GM08714 (cell line): Measurements from ENCODE around the gene PRPF31.
"Not testable (repeated sequence)": the region's sequence is repeated elsewhere in the genome, so short reads cannot be mapped to it uniquely, and the experiment has no call there.

Experiments
- H3K4me3 ChIP-seq: fragments of 200-500 bp; sonication (Bioruptor generic); 2 replicates; pipeline ENCODE4 v1.5.1; 2014; ENCODE audit warnings: mild to moderate bottlenecking, low read length, inconsistent platforms
- ZNF274 ChIP-seq: IDR thresholded peaks from 2 replicates; pipeline ENCODE4 v1.6.1; 2012; ENCODE audit warnings: mild to moderate bottlenecking, low read depth, low read length

The PRPF31 gene, protein sequence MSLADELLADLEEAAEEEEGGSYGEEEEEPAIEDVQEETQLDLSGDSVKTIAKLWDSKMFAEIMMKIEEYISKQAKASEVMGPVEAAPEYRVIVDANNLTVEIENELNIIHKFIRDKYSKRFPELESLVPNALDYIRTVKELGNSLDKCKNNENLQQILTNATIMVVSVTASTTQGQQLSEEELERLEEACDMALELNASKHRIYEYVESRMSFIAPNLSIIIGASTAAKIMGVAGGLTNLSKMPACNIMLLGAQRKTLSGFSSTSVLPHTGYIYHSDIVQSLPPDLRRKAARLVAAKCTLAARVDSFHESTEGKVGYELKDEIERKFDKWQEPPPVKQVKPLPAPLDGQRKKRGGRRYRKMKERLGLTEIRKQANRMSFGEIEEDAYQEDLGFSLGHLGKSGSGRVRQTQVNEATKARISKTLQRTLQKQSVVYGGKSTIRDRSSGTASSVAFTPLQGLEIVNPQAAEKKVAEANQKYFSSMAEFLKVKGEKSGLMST

DNA sequence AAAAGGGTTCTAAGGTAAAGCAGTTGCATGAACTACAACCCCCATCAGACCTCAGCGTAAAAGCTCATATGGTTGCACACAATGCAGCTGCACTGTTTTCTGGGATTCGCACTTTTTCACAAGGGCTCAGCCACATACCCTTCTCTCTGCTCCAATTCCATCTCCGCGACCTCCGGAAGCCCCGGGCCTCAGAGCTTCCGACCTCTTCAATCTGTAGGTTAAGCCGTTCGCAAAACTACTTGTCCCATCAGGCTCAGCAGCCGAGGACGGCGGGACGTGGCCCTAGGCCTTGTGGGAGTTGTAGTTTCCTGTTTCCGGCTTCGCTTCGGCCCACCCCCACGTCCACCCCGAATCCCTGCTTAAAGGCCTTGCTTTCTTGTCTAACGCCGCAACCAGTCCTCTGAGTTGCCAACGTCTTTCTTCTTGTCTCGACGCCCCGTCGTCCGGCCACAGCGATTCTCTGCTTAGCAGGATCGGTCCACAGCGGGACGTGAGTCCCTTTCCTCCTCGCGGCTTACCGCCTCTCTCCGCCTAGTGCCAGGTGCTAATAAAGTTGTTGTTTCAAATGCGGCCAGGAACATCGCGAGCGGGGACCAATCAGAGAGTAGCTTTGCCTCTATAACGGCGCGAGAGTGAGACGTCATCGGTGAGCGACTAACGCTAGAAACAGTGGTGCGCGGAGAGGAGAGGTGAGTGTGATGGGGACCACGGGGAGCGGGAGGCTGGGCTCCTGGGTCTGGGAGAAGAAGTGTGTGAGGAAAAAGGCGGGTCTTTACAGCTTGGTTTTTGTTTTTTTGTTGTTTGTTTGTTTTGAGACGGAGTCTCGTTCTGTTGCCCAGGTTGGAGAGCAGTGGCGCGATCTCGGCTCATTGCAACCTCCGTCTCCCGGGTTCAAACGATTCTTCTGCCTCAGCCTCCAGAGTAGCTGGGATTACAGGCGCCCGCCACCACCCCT, at the start of gene PRPF31, which contains the start of gene TFPT:
PRPF31 (plus strand) TSS at position 646 of the 955 bp plus-strand sequence. CDS start 2,525 bp downstream, outside the sequence.
TFPT (minus strand) TSS at position 549 of the 955 bp plus-strand sequence; CDS start at position 161, 388 bp downstream.
- no peak for TF ChIP-seq ZNF274
- peak within 1 kb of the TSS; percentile 86 for H3K4me3 ChIP-seq

DNA sequence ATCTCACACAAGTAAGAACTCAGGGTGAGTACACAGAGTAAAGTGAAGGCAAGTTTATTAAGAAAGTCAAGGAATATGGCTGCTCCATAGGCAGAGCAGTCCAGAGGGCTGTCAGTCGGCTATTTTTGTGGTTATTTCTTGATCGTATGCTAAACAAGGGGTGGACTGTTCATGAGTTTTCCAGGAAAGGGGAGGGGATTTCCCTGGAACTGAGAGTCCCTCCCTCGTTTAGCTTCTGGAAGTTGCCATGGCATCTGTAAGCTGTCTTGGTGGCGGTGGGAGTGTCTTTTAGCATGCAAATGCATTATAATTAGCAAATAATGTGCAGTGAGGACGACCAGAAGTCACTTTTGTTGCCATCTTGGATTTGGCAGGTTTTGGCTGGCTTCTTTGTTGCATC, 46.1 kb upstream of the PRPF31 start:
- no peak for TF ChIP-seq ZNF274
- H3K4me3 ChIP-seq: no peak overlapping the region

DNA sequence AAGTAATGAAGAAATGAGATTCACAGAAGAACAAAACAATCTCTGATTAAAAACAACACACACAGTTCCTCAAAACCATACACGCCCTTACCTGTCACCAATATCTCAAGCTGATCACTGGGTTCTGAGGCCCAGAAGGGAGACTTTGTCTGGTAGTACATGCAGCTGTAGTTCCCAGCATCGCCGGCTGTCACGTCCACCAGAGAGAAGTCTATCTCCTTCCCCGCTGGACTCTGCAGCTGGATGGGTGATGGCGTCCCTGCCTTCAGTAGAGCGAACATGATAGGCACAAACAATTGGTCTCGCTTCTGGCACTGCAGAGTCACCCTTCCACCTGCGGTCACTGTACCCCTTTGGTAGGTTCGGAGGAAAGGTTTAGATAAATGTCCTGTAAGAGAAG, 41.7 kb upstream of the PRPF31 start:
- TF ChIP-seq ZNF274: no peak

DNA sequence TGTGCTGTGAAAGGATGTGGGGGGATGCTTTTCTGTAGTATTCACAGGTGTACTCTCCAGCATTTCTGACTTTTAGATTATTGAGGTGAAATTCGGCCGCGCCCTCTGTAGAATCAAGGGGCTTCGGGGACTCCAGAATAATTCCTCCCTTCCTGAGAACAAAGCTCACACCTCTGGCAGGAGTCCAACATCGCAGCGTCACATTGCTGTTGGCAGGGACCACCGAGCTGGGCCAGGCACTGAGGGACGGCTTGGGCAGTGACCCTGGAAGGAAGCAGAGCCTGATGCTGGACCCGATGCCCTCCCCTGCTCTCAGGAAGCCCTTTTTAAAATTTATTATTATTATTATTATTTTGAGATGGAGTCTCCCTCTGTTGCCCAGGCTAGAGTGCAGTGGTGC, 40.7 kb upstream of the PRPF31 start:
- no peak overlapping the region for H3K4me3 ChIP-seq
- TF ChIP-seq ZNF274: no peak

More for the DNA sequence above, 41.7 kb upstream of the PRPF31 start:
- no peak overlapping the region for H3K4me3 ChIP-seq

DNA sequence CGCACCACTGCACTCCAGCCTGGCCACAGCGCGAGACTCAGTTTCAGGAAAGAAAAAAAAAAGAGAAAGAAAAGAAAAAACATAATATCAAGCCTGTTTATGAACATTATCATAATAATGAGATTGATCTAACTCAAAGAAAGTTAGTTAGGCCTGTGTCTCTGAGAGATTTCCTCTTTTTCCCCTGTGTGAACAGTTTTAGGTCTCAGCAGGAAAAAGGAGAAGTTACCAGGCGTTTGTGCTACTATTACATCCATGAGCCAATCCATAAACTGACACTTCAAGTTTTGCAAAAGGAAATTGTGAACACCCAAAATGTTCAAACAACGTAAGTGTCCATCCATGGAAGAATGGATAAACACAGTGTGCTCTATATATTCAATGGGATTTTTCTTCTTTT, 38.2 kb upstream of the PRPF31 start:
- TF ChIP-seq ZNF274: no peak
- H3K4me3 ChIP-seq: no peak overlapping the region

DNA sequence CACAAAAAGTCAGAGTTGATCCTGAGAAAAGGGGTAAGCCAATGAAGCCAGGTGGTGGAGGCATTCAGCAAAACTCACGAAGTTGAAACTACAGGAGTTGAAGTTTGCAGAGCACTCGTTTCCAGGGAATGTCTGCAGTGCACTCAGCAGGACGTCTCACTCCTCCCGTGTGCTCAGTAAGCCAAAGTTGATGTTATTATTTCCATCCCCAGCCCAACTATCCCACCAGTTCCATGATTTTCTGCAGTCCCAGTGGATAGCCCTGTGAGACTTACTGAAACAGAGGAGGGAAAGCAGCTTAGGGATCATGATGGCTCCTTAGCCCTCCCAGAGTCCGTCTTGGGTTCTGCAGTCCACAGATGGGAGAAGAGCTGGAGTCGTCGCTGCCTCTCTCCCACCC, 34.5 kb upstream of the PRPF31 start, which contains the start of gene TARM1:
TARM1 (minus strand) TSS at position 334 of the 400 bp plus-strand sequence; CDS start at position 309, 25 bp downstream.
- no peak within 1 kb of the TSS for H3K4me3 ChIP-seq
- no peak for TF ChIP-seq ZNF274

DNA sequence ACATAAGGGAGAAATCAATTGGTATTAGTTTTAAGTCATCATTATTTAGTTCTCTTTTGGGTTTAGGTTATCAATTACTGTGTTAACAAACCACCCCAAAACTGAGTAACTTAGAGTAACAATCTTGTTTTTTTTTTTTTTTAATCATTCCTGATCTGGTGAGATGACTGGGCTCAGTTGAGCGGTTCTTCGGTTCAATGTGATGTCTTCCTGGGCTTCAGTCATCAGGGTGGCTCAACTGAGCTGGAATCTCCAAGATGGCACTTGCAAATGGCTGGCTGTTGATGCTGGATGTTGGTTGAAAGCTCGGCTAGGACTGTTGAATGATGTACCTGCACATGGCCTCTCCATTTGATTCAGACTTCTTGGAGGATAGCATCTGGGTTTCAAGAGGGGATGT, 31.1 kb upstream of the PRPF31 start:
- H3K4me3 ChIP-seq: no peak overlapping the region
- TF ChIP-seq ZNF274: no peak

DNA sequence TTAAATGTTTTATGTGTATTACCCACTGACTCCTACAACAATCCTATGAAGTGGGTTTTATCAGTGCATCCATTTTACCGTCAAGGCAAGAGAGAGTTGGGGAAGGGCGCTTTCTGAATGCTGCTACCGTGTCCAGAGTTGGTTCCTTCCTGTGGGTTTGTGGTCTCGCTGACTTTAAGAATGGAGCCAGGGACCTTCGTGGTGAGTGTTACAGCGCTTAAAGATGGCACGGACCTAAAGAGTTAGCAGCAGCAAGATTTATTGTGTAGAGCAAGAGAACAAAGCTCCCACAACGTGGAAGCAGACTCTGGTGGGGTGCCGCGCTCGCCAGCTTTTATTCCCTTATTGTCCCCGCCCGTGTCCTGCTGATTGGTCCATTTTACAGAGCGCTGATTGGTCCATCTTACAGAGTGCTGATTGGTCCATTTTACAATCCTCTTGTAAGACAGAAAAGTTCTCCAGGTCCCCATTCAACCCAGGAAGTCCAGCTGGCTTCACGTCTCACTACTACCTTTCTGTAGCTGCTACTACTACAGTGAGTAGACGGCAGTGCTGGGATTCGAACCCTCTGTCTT, 21.0 kb upstream of the PRPF31 start:
- TF ChIP-seq ZNF274: no peak

DNA sequence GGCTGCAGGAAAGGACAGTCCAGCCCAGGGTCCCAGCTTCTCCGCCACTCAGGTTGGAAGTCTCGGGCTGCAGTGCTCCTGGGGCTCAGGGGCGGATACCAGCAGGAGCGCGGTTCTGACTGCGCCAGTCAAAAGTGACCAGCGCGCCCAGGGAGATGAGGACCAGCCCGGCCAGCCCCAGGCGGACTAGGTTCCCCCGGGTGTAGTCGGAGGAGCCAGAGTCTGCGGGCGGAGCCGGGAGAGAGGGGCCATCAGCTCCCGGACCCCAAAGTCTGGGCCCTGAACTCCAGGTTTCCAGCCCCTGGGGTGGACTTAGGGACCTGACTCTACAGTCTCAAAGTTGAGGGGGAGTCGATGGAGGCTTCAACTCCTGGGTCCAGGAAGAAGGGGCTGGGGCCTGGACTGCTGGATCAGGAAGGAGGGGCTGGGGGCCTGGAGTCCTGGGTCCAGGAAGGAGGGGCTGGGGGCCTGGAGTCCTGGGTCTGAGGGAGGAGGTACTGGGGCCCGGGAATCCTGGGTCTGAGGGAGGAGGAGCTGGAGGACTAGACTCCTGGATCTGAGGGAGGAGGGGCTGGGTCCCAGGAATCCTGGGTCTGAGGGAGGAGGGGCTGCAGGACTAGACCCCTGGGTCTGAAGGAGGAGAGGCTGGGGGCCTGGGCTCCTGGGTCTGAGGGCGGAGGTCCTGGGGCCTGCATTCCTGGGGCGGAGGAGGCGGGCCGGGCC, 20.3 kb upstream of the PRPF31 start:
- H3K4me3 ChIP-seq: no peak overlapping the region; the same call in 1 of the 2 replicates
- no peak for TF ChIP-seq ZNF274

More for the DNA sequence above, 21.0 kb upstream of the PRPF31 start:
- no peak overlapping the region for H3K4me3 ChIP-seq

DNA sequence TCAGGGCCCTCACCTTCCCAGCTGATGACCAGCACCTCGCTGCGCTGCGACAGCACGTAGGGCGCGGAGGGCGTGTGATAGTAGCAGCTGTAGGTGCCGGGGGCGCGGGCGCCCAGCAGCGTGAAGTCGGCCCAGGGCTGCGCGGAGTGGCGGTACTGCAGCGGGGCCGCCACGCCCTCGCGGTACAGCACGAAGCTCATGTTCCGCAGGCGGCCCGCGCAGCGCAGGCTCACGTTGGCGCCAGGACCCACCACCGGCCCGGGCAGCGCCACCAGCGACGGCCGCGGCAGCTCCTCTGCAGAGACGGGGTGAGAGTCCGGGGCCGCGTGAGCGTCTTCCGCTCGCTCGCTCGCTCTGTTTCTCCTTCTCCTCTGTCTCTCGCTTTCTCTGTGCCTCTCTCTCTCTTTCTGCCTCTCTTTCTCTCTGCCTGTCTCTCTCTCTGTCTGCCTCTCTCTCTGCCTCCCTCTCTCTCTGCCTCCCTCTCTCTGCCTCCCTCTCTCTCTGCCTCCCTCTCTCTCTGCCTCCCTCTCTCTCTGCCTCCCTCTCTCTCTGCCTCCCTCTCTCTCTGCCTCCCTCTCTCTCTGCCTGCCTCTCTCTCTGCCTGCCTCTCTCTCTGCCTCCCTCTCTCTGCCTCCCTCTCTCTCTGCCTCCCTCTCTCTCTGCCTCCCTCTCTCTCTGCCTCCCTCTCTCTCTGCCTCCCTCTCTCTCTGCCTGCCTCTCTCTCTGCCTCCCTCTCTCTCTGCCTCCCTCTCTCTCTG, 19.5 kb upstream of the PRPF31 start:
- H3K4me3 ChIP-seq: not testable (repeated sequence)

DNA sequence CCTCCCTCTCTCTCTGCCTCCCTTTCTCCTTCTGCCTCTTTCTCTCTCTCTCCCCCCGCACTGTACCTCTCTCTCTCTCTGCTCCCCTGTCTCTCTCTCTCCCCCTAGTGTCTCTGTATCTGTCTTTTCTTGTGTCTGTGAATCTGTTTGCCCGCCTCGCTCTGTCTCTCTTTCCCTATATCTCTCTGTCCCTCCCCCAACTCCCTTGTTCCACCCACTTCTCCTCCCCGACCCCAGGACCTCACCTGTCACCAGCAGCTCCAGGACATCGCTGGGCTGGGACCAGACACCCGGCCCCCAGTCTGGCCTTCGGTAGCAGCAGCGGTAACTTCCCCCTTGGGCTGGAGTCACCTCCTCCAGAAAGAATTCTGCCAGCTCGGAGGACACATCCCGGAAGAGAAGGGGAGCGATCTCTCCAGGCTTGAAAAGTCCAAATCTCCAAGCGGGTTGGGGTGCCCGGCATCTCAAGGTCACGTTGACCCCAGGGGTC, 18.9 kb upstream of the PRPF31 start:
- no peak overlapping the region for H3K4me3 ChIP-seq
- TF ChIP-seq ZNF274: no peak

DNA sequence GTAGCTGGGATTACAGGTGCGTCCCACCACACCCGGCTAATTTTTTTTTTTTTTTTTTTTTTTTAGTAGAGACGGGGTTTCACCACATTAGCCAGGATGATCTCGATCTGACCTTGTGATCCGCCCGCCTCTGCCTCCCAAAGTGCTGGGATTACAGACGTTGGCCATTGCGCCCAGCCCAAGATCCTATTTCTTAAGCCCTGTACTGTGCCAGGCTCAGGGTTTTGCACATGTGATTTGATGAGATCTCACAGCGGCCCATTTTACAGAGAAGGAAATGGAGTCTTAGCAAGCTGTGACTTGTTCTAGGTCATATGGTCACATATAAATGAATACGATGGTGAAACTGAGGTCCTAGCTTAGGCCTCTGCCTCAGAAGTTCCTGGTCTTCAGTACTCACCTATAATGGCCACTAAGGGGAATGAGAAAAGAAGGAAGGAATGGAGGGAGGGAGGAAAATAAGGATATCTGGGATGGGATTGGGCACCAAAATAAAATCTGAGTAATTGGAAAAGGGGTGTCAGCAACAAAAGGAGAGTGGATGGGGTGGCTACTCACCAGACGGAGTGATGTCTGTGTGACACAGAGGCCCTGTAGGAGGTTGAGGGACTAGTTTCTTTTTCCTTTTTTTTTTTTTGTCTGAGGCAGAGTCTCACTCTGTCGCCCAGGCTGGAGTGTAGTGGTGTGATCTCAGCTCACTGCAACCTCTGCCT, 16.2 kb upstream of the PRPF31 start:
- TF ChIP-seq ZNF274: no peak
- H3K4me3 ChIP-seq: no peak overlapping the region

DNA sequence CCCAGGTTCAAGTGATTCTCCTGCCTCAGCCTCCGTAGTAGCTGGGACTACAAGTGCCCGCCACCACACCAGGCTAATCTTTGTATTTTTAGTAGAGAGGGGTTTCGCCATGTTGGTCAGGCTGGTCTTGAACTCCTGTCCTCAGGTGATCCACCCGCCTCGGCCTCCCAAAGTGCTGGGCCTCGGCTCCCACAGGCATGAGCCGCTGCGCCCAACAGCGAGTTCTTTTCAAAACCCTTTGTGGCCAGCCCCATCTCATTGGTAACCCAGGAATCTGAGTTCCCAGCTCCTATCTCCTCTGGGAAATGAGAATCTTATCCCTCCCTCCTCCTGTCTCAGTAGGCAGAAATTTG, 15.7 kb upstream of the PRPF31 start:
- H3K4me3 ChIP-seq: not testable (repeated sequence)
